ENCODE results near the gene TSPAN16. TPM values are rescaled to one million over a fixed set of nuclear protein-coding genes. Genes with fewer than 3 reads are reported as not detected.

Gene TSPAN16
- total RNA-seq, 1 experiment from 2014 or later = not detected

DNA sequence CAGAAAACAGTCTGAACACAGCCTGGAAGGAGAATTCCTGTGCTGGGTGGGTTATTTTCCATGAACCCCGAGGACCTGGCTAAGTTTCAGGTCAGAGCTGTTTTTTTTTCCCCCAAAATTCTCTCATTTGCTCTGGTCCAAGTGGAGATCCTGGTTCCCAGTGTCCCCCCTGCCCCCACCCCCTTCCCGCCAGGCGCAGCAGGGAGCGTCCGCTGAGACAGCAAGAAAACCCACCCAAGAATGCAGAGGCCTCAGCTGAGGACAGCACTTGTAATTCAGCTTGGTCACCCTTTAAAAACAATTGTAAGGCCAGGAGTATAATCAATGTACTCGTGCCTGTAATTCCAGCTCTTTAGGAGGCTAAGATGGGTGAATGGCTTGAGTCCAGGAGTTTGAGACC is 11.4 kb upstream of the TSPAN16 start:
- Histone ChIP-seq H3K36me3 (ENCODE audit: low read depth) (no peaks in the 10 kb centered on the region), H4K20me1 (ENCODE audit: insufficient read depth) (no peaks in the 10 kb centered on the region), H3K79me2 (ENCODE audit: low read depth) (no peaks in the 10 kb centered on the region), H3K4me2 (no peak overlapping the region), H3K27ac (no peak overlapping the region), H3K9me2 (ENCODE audit: insufficient read depth) (no peaks in the 10 kb centered on the region), H3K4me3 (no peak overlapping the region), H2AFZ (no peak overlapping the region), H3K4me1 (replicated peaks; ENCODE audit: insufficient read depth) (no peaks in the 10 kb centered on the region), H3F3A (ENCODE audit: insufficient read depth, low read depth) (peaks cover 15% of the 10 kb centered on the region), H3K27me3 (ENCODE audit: insufficient read depth, low read depth) (no peaks in the 10 kb centered on the region), H3K9me3 (ENCODE audit: insufficient read depth, low read depth) (no peaks in the 10 kb centered on the region)
- BruUV-seq (replicated peaks) = no TSS peak
- no peak for DNase-seq
- TF ChIP-seq EZH2 (IDR thresholded peaks at IDR 0.05; ENCODE audit: low read depth) = no peak
- TF ChIP-seq, protein P1, sequence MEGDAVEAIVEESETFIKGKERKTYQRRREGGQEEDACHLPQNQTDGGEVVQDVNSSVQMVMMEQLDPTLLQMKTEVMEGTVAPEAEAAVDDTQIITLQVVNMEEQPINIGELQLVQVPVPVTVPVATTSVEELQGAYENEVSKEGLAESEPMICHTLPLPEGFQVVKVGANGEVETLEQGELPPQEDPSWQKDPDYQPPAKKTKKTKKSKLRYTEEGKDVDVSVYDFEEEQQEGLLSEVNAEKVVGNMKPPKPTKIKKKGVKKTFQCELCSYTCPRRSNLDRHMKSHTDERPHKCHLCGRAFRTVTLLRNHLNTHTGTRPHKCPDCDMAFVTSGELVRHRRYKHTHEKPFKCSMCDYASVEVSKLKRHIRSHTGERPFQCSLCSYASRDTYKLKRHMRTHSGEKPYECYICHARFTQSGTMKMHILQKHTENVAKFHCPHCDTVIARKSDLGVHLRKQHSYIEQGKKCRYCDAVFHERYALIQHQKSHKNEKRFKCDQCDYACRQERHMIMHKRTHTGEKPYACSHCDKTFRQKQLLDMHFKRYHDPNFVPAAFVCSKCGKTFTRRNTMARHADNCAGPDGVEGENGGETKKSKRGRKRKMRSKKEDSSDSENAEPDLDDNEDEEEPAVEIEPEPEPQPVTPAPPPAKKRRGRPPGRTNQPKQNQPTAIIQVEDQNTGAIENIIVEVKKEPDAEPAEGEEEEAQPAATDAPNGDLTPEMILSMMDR (conservative IDR thresholded peaks at IDR 0.05) = no peak
- intact Hi-C loops (cut with micrococcal nuclease; ENCODE audit: unreplicated experiment) = no loop called here
- POLR2A ChIA-PET (ENCODE audit: unreplicated experiment) = no interaction called here
- CTCF ChIA-PET = no interaction called here

DNA sequence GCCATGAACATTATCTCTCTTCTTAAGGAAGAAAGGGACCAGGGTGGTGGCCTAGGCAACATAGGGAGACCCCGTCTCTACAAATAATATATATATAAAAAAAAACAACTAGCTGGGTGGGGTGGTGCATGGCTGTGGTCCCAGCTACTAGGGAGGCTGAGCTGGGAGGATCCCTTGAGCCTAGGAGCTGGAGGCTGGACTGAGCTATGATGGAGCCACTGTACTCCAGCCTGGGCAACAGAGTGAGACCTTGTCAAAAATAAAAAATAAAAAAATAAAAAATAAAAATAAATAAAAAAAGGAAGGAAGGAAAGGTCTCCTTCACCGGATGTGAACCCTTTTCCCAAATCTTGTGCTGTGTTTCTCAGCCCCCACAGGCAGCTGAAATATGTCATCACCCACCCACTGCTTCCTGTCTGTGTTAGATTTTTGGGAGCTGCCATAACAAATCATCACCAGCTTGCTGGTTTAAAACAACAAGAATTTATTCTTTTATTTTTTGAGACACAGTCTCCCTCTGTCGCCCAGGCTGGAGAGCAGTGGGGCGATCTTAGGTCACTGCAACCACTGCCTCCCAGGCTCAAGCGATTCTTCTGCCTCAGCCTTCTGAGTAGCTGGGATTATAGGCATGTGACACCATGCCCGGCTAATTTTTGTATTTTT is 9.5 kb upstream of the TSPAN16 start:
- Histone ChIP-seq H3K36me3 (ENCODE audit: low read depth) (no peaks in the 10 kb centered on the region), H3K9me2 (ENCODE audit: insufficient read depth) (no peaks in the 10 kb centered on the region), H4K20me1 (ENCODE audit: insufficient read depth) (no peaks in the 10 kb centered on the region), H3K4me2 (no peak overlapping the region), H2AFZ (no peak overlapping the region), H3K79me2 (ENCODE audit: low read depth) (no peaks in the 10 kb centered on the region), H3F3A (ENCODE audit: insufficient read depth, low read depth) (peaks cover 16% of the 10 kb centered on the region), H3K4me1 (replicated peaks; ENCODE audit: insufficient read depth) (no peaks in the 10 kb centered on the region), H3K27me3 (ENCODE audit: insufficient read depth, low read depth) (no peaks in the 10 kb centered on the region), H3K27ac (no peak overlapping the region), H3K9me3 (ENCODE audit: insufficient read depth, low read depth) (no peaks in the 10 kb centered on the region), H3K4me3 (no peak overlapping the region)
- no peak for TF ChIP-seq EZH2 (IDR thresholded peaks at IDR 0.05; ENCODE audit: low read depth)
- TF ChIP-seq, protein P1 (conservative IDR thresholded peaks at IDR 0.05) = no peak
- intact Hi-C loops (cut with micrococcal nuclease; ENCODE audit: unreplicated experiment) = no loop called here
- POLR2A ChIA-PET (ENCODE audit: unreplicated experiment) = no interaction called here
- no TSS peak for BruUV-seq (replicated peaks)
- DNase-seq = no peak
- CTCF ChIA-PET = no interaction called here

DNA sequence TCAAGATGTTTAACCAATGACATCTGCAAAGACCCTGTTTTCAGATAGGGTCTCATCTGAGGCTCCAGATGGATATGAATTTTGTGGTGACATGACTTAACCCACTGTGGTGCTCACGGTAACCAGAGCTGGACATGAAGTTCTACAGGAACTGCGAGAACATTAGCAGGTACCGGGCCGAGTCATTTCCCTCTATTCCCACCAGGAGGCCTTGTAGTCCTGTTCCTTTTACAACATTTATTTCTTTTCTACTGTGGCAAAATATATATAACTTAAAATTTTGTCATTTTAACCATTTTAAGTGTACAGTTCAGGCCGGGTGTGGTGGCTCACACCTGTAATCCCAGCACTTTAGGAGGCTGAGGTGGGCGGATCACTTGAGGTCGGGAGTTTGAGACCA is 7.6 kb upstream of the TSPAN16 start:
- no peak overlapping the region for H3K4me2 ChIP-seq
- H3K27me3 ChIP-seq (ENCODE audit: insufficient read depth, low read depth) = no peaks in the 10 kb centered on the region
- TF ChIP-seq, protein P1 (conservative IDR thresholded peaks at IDR 0.05) = peak; percentile 84
- TF ChIP-seq EZH2 (IDR thresholded peaks at IDR 0.05; ENCODE audit: low read depth) = no peak
- BruUV-seq (replicated peaks) = no TSS peak
- H3K36me3 ChIP-seq (ENCODE audit: low read depth) = no peaks in the 10 kb centered on the region
- no peaks in the 10 kb centered on the region for H4K20me1 ChIP-seq (ENCODE audit: insufficient read depth)
- no peak overlapping the region for H3K27ac ChIP-seq
- H3K4me1 ChIP-seq (replicated peaks; ENCODE audit: insufficient read depth) = peaks cover 3% of the 10 kb centered on the region; the same call in 1 of the 2 replicates
- H3K4me3 ChIP-seq = no peak overlapping the region
- peaks cover 14% of the 10 kb centered on the region for H3F3A ChIP-seq (ENCODE audit: insufficient read depth, low read depth)
- no peaks in the 10 kb centered on the region for H3K9me3 ChIP-seq (ENCODE audit: insufficient read depth, low read depth)
- DNase-seq = no peak
- intact Hi-C loops (cut with micrococcal nuclease; ENCODE audit: unreplicated experiment) = no loop called here
- CTCF ChIA-PET = no interaction called here
- H2AFZ ChIP-seq = no peak overlapping the region
- no peaks in the 10 kb centered on the region for H3K9me2 ChIP-seq (ENCODE audit: insufficient read depth)
- POLR2A ChIA-PET (ENCODE audit: unreplicated experiment) = no interaction called here
- H3K79me2 ChIP-seq (ENCODE audit: low read depth) = no peaks in the 10 kb centered on the region

Measured in PC-9 (cell line).